Measurements from ENCODE around the gene CADM1. TPM values are rescaled to one million over a fixed set of nuclear protein-coding genes. Genes with fewer than 3 reads are reported as not detected.

Gene CADM1
- total RNA-seq, 1 experiment from 2014 or later, result 534 TPM

DNA sequence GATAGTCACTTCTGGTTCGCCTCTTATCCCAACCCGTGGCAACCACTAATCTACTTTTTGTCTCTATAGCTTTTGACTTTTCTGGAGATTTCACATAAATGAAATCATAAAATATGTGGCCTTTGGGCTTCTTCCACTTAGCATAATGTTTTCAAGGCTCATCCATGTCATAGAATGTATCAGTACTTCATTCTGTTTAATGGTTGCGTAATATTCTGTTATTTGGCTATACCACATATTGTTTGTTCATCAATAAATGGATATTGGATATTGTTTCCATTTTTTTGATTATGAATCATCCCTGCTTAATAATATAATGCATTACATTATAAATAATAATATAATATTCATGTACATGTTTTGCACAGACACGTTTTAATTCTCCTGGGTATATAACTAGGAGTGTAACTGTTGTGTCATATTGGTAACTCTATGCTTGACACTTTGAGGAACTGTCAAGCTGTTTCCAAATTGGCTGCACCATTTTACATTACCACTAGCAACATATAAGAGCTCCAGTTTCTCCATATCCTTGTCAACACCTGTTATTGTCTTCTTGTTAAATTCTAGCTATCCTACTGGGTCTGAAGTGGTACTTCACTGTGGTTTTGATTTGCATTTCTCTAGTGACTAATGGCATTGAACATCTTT is 181.5 kb downstream of the CADM1 start:
- Histone ChIP-seq H3K4me3 (ENCODE audit: low read depth, low read length) (no peak overlapping the region), H3K4me1 (peaks cover 4% of the 10 kb centered on the region; the same call in 1 of the 2 replicates), H3K36me3 (ENCODE audit: control insufficient read depth, insufficient read depth, low read length) (no peaks in the 10 kb centered on the region), H3K9me3 (no peaks in the 10 kb centered on the region), H3K27me3 (replicated peaks; ENCODE audit: control insufficient read depth, insufficient read depth, low read length) (no peaks in the 10 kb centered on the region)
- no peak overlapping the region for H3K27ac Mint-ChIP-seq (ENCODE audit: unreplicated experiment)
- BruUV-seq (replicated peaks), result no TSS peak
- H3K4me3 Mint-ChIP-seq (ENCODE audit: unreplicated experiment), result no peak overlapping the region
- intact Hi-C loops (cut with micrococcal nuclease; ENCODE audit: unreplicated experiment), result loop anchor here (5.0 to 10.0 kb wide), 2 partner anchors 105 to 662 kb away; no protein-coding TSS in a partner anchor
- DNase-seq, result no peak
- no peaks in the 10 kb centered on the region for H3K27me3 Mint-ChIP-seq (ENCODE audit: insufficient read depth, unreplicated experiment)
- peaks cover 25% of the 10 kb centered on the region for H3K36me3 Mint-ChIP-seq (ENCODE audit: insufficient read depth, unreplicated experiment)
- TF ChIP-seq CTCF (IDR thresholded peaks at IDR 0.05; ENCODE audit: insufficient read depth in 1 of 2, low read depth in 1 of 2, low read length in 1 of 2, severe bottlenecking in 1 of 2, unreplicated experiment in 1 of 2), result no peak
- H3K9me3 Mint-ChIP-seq (ENCODE audit: unreplicated experiment), result no peaks in the 10 kb centered on the region
- peaks cover 23% of the 10 kb centered on the region for H3K4me1 Mint-ChIP-seq (ENCODE audit: low read depth, unreplicated experiment)
- ChIA-PET POLR2A (no interaction called here), CTCF (no interaction called here)

DNA sequence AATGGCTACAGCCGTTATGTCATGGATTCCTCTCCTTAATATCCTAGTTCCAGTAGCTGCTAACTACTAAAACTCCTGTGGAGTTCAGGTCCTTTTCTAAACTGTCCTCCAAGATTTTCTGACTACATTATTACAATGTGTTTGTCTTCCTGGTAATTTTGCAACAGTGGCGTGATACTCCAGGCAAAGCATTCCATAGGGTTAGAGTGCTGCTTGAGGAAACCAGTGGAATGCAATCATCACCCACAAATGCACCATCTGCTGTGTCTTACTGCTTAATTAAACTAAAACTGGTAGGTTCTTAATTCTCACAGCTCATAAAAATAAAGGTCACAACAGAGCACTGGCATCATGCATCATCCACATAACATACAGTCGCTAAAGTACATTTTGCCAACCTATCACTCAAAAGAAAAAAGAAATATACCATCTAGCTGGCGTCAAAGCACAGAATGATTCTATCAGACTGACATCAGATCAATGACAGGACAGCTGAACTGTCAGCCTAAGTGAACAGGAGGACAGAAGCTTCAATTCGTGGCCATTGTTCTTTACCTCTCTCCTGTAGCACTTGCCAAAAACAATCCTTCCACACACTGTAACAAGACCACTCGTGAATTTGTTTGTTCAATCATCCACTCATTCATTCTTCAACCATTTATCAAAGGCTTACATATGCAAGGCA is 182.5 kb downstream of the CADM1 start:
- BruUV-seq (replicated peaks), result no TSS peak
- H3K36me3 Mint-ChIP-seq (ENCODE audit: insufficient read depth, unreplicated experiment), result peaks cover 25% of the 10 kb centered on the region
- peaks cover 4% of the 10 kb centered on the region; the same call in 1 of the 2 replicates for H3K4me1 ChIP-seq
- peaks cover 27% of the 10 kb centered on the region for H3K4me1 Mint-ChIP-seq (ENCODE audit: low read depth, unreplicated experiment)
- CTCF ChIA-PET, result no interaction called here
- intact Hi-C loops (cut with micrococcal nuclease; ENCODE audit: unreplicated experiment), result loop anchor here (5.0 to 10.0 kb wide), 2 partner anchors 104 to 663 kb away; no protein-coding TSS in a partner anchor
- no peaks in the 10 kb centered on the region for H3K9me3 Mint-ChIP-seq (ENCODE audit: unreplicated experiment)
- no peak overlapping the region for H3K4me3 Mint-ChIP-seq (ENCODE audit: unreplicated experiment)
- DNase-seq, result no peak
- H3K27me3 Mint-ChIP-seq (ENCODE audit: insufficient read depth, unreplicated experiment), result no peaks in the 10 kb centered on the region
- TF ChIP-seq CTCF (IDR thresholded peaks at IDR 0.05; ENCODE audit: insufficient read depth in 1 of 2, low read depth in 1 of 2, low read length in 1 of 2, severe bottlenecking in 1 of 2, unreplicated experiment in 1 of 2), result no peak
- no peaks in the 10 kb centered on the region for H3K27me3 ChIP-seq (replicated peaks; ENCODE audit: control insufficient read depth, insufficient read depth, low read length)
- H3K36me3 ChIP-seq (ENCODE audit: control insufficient read depth, insufficient read depth, low read length), result no peaks in the 10 kb centered on the region
- POLR2A ChIA-PET, result no interaction called here
- H3K9me3 ChIP-seq, result no peaks in the 10 kb centered on the region
- no peak overlapping the region for H3K27ac Mint-ChIP-seq (ENCODE audit: unreplicated experiment)
- H3K4me3 ChIP-seq (ENCODE audit: low read depth, low read length), result no peak overlapping the region

- no peaks in the 10 kb centered on the region for H3K27me3 Mint-ChIP-seq (ENCODE audit: insufficient read depth, unreplicated experiment)
- H3K9me3 Mint-ChIP-seq (ENCODE audit: unreplicated experiment), result no peaks in the 10 kb centered on the region
- intact Hi-C loops (cut with micrococcal nuclease; ENCODE audit: unreplicated experiment), result no loop called here
- Histone ChIP-seq H3K36me3 (ENCODE audit: control insufficient read depth, insufficient read depth, low read length) (no peaks in the 10 kb centered on the region; the same call in 1 of the 2 replicates), H3K4me3 (ENCODE audit: low read depth, low read length) (no peak overlapping the region), H3K4me1 (peaks cover 4% of the 10 kb centered on the region; the same call in 1 of the 2 replicates), H3K9me3 (no peaks in the 10 kb centered on the region), H3K27me3 (replicated peaks; ENCODE audit: control insufficient read depth, insufficient read depth, low read length) (no peaks in the 10 kb centered on the region)
- no peak overlapping the region for H3K4me3 Mint-ChIP-seq (ENCODE audit: unreplicated experiment)
- POLR2A ChIA-PET, result no interaction called here
- H3K27ac Mint-ChIP-seq (ENCODE audit: unreplicated experiment), result no peak overlapping the region
- CTCF ChIA-PET, result interaction anchor here (0.6 kb wide), 1 partner anchor 205 kb away, joined by 3 read pairs; no protein-coding TSS in a partner anchor
- H3K4me1 Mint-ChIP-seq (ENCODE audit: low read depth, unreplicated experiment), result peaks cover 25% of the 10 kb centered on the region
- no TSS peak for BruUV-seq (replicated peaks)
- no peak for TF ChIP-seq CTCF (IDR thresholded peaks at IDR 0.05; ENCODE audit: insufficient read depth in 1 of 2, low read depth in 1 of 2, low read length in 1 of 2, severe bottlenecking in 1 of 2, unreplicated experiment in 1 of 2)
- no peak for DNase-seq
- H3K36me3 Mint-ChIP-seq (ENCODE audit: insufficient read depth, unreplicated experiment), result peaks cover 22% of the 10 kb centered on the region
Measured at GRCh38 chr11:115317277-115318185, 186.7 kb downstream of the CADM1 start.

All from Caco-2 (cell line).